IPS DF 6.9 (cell line): ENCODE measurements around the gene DPP6.

ENCODE experiments used
- DNase-seq: peaks from one replicate; pipeline ENCODE4 v3.0.0-alpha.2; 2013; ENCODE audit warnings: low read depth, low spot score
- H3K27ac ChIP-seq: one replicate; pipeline ENCODE4 v1.5.1; 2013; ENCODE audit warnings: low read length, control low read depth
- H3K27me3 ChIP-seq: 2 replicates; pipeline ENCODE4 v1.6.1; 2013; ENCODE audit warnings: mild to moderate bottlenecking, low read length; ENCODE audit not compliant: control insufficient read depth, insufficient read depth
- H3K36me3 ChIP-seq: 2 replicates; pipeline ENCODE4 v1.6.1; 2013; ENCODE audit warnings: low read length; ENCODE audit not compliant: control insufficient read depth, insufficient read depth
- H3K4me1 ChIP-seq: 2 replicates; pipeline ENCODE4 v1.6.1; 2013; ENCODE audit warnings: low read length; ENCODE audit not compliant: control insufficient read depth, insufficient read depth
- H3K4me3 ChIP-seq: 2 replicates; pipeline ENCODE4 v1.5.1; 2013; ENCODE audit warnings: mild to moderate bottlenecking, low read length
- H3K9me3 ChIP-seq: 2 replicates; pipeline ENCODE4 v1.6.1; 2013; ENCODE audit warnings: low read length, inconsistent platforms; ENCODE audit not compliant: control insufficient read depth, insufficient read depth
- WGBS: extraction: QIAGEN DNeasy Blood & Tissue Kit; methylation state at CpG from one replicate; pipeline ENCODE4 v1.1.7; 2013; ENCODE audit warnings: mixed read lengths, missing lambda C conversion rate; ENCODE audit not compliant: insufficient read length, insufficient coverage; 5-methylcytosine and 5-hydroxymethylcytosine counted together

Gene DPP6

DNA sequence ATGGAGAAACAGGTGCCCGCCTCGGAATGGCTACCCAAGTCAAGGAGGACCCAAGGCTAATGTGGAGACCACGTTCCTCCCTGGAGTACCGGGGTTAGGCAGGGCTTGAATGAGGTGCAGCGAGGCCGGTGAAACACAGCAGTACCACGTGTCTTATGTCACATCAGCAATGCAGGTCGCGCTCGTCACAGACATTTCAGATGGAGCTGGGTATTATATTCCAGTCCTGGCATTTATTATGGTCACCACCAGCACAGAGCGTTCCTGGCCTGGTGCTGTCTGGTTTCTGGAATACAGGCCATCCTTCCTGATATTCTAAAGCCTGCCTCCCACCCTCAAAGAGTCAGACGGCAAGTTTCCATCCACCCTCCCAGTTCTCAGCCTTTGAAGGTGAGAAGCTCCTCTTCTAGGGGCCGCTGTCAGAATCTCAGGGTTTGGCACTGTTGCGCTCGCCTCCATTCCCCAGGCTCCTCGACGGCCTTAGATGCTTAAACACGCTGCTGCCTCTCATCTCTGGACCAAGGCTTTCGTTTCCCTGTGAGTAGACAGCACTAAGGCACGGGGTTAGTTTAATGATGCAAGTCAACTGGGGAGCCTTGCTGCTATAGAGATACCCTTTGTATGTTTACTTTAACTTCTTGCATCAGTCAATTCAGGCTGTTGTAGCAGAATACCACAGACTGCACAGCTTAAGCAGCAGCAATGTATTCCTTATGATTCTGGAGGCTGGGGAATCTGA lies 377.6 kb downstream of the DPP6 start:
- Histone ChIP-seq H3K4me3 (no peak overlapping the region), H3K4me1 (no peaks in the 10 kb centered on the region), H3K27ac (no peak overlapping the region), H3K27me3 (no peaks in the 10 kb centered on the region), H3K36me3 (no peaks in the 10 kb centered on the region), H3K9me3 (no peaks in the 10 kb centered on the region)
- WGBS: no CpG with 5 or more reads among the region's 20 CpGs
- DNase-seq: no peak

DNA sequence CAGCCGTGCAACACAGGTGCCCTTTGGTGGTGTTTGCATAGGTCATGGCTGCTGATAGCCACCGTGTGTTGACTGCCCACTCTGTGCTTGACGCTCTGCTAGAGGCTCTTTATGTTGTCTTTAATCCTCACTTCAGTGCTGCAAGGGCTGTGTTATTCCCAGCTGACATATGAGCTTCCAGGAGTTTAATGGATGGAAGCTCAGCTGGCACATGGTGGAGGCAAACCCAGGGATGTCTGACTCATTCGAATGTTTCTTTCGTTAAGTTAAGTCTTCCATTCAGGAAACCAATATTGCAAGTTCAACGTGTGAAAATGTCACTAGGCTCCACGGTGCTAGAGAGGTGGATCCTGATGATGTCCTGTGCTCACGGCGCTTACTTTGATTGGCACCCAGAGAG lies 378.4 kb downstream of the DPP6 start:
- no peaks in the 10 kb centered on the region for H3K4me1 ChIP-seq
- no peak for DNase-seq
- H3K4me3 ChIP-seq: no peak overlapping the region
- no peaks in the 10 kb centered on the region for H3K27me3 ChIP-seq
- H3K27ac ChIP-seq: no peak overlapping the region
- H3K36me3 ChIP-seq: no peaks in the 10 kb centered on the region
- H3K9me3 ChIP-seq: no peaks in the 10 kb centered on the region
- WGBS: no CpG with 5 or more reads among the region's 9 CpGs

DNA sequence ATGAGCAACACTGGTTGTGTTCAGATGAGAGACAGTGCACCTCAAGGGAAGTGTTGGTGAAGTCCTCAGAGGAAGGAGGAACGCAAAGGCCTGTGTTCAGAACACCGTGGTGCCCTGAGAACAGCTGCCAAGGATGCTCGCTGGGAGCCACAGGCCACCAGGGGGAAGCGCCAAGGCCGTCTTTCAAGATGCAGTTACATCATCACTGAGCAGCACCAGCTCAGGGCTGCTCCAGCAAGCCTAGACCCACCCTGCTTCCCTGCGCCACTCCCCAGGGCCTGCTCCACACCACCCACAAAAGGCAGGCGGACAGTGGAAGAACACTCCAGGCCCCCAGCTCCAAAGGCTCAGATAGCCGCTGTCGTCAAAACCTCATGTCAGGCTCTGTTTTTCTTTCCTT lies 378.8 kb downstream of the DPP6 start:
- Histone ChIP-seq H3K36me3 (no peaks in the 10 kb centered on the region), H3K27ac (no peak overlapping the region), H3K4me1 (no peaks in the 10 kb centered on the region), H3K4me3 (no peak overlapping the region), H3K9me3 (no peaks in the 10 kb centered on the region), H3K27me3 (no peaks in the 10 kb centered on the region)
- no peak for DNase-seq
- no CpG with 5 or more reads among the region's 9 CpGs for WGBS

DNA sequence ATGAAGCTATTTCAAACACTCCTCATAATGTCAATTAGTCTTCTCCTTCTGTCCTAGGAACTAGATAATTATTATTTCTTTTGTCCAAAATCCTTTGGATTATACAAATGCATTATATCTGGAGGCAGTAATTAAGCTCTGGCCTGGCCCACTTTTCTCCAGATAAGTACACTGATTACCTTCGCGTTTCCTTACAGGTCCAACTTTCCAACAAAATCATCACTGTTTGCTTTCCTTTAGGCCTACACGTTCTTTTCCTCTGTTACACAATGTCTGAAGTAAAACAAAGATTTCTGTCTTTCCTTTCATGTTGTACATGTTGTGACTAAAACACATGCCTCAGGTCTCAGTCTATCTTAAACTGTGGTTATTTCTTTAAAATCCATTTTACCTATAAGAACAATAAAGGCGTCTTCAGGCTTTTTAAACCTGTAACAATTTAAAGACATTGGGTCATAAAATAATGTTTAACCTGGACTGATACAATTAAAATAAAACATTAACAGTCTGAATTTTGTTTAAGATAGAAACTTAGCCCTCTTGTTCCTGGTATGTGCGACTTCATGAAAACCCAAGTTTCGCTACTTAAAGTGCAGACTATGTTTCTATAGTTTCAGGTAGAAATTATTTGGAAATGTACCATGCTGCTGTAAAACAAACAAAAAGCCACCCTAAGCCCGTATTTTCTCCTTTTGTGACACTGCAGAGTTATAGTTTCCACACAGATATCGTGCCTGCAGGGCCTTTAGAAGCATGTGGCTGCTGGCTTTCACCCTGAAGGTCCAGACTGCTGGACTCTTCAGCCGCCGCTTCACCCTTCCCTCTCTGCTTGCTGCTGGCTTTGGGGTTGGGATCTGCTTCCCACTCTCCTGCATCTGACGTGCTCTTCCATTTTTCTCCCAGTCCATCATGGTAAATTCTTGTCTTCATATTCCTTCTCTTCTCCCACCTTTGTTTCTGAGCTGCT lies 381.7 kb downstream of the DPP6 start:
- no peaks in the 10 kb centered on the region for H3K36me3 ChIP-seq
- no peak overlapping the region for H3K4me3 ChIP-seq
- no peak overlapping the region for H3K27ac ChIP-seq
- no peak for DNase-seq
- no peaks in the 10 kb centered on the region for H3K27me3 ChIP-seq
- no peaks in the 10 kb centered on the region for H3K9me3 ChIP-seq
- WGBS: no CpG with 5 or more reads among the region's 11 CpGs
- no peaks in the 10 kb centered on the region for H3K4me1 ChIP-seq

DNA sequence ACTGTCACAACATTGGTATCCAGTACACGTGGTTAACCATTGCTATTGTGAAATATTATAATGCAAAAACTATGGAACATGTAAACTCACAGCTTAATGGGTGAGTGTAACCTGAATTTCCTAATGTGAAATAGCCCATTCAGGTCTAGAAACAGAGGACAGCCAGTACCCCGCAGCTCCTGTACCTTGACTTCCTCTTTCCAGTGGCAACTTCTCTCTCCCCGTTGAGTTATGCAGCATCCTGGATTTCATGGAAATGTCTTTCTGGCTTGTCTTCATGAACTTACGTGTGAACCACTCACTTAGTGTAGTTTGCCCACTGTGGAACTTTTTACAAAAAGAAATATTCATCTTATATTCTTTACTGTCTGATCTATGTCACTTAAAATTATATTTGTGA lies 384.4 kb downstream of the DPP6 start:
- Histone ChIP-seq H3K4me1 (no peaks in the 10 kb centered on the region), H3K27me3 (no peaks in the 10 kb centered on the region), H3K27ac (no peak overlapping the region), H3K4me3 (no peak overlapping the region), H3K9me3 (no peaks in the 10 kb centered on the region), H3K36me3 (no peaks in the 10 kb centered on the region)
- DNase-seq: no peak
- WGBS: no CpG with 5 or more reads among the region's 4 CpGs

DNA sequence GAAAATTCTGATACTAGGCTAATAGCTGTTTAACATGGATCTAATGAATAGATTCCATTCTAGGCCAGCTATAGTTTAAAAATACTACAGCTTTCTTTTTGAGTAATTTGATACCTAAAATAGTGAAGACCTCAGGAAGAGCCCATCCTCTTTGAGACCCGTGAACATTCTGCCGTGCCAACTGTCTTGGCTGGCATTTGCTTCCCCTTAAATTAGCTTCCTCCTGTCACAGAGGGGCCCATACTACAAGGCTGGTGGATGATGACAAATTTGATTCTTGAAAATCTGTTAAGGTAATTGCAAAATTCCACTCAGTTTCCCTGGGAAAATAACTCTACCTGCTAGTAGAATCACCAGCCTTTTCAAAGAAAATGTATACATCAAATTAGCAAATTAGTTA lies 385.0 kb downstream of the DPP6 start:
- no peaks in the 10 kb centered on the region for H3K36me3 ChIP-seq
- H3K9me3 ChIP-seq: no peaks in the 10 kb centered on the region
- no peak overlapping the region for H3K27ac ChIP-seq
- H3K4me1 ChIP-seq: no peaks in the 10 kb centered on the region
- no peak for DNase-seq
- no peak overlapping the region for H3K4me3 ChIP-seq
- H3K27me3 ChIP-seq: no peaks in the 10 kb centered on the region
- no CpG with 5 or more reads among the region's 2 CpGs for WGBS

DNA sequence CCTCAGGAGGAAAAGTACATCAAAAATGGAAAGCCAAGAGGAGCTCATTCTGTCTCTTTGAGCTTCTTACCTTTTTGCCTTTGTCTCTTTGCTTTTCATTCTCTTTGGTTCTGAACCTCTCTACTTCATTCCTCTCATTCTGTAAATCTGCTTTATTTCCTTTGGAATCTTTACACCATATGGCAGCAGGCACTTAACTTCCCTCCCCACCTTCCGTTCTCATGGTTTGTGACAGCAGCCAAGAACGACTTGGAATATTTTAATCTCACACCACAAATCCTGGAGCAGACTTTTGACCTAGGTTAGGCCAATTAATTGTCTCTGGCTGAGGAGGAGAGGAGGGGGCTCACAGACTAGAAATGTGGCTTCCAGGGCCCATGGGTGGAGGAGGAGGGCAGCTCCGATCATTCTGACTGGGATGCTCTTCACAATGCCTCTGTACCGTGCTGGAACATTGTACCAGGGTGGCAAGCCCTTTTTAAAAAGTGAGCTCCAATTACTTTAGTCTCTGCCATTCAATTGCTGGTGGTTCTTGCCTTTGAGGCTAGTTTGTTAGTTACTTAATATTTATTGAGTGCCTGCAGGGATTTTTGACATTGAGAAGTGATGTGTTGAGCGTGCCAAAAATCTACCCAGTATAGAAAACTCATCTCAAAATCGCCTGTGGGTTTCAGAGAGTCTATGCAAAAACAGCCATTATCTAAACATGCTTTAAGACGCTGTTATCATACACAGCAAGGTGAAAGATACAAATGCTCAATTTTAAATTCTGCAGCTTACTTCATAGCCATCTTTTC lies 386.6 kb downstream of the DPP6 start:
- Histone ChIP-seq H3K27me3 (no peaks in the 10 kb centered on the region), H3K4me1 (peaks cover 3% of the 10 kb centered on the region; the same call in 1 of the 2 replicates), H3K27ac (no peak overlapping the region), H3K9me3 (no peaks in the 10 kb centered on the region), H3K36me3 (no peaks in the 10 kb centered on the region), H3K4me3 (no peak overlapping the region)
- DNase-seq: no peak
- WGBS: no CpG with 5 or more reads among the region's 7 CpGs

DNA sequence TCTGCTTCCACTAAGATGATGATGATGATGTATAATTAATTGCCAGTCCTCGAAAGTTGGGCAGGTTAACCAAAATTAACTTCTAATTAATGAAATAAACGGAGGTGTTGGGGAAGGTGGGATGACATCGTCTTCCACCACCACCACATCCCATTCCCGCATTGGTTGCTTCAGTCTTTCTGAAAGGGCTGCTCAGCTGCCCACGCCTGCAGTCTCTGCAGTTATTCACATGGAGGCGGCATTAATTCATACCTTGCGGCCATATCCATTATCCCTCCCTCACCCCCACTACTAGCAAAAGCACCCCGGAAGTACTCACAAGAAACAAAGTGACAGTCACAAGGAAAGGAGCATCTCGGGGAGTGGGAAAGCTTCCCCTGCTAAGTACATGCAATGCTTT lies 387.9 kb downstream of the DPP6 start:
- no peaks in the 10 kb centered on the region for H3K27me3 ChIP-seq
- no peaks in the 10 kb centered on the region for H3K9me3 ChIP-seq
- no peak for DNase-seq
- no CpG with 5 or more reads among the region's 9 CpGs for WGBS
- H3K36me3 ChIP-seq: no peaks in the 10 kb centered on the region
- H3K27ac ChIP-seq: no peak overlapping the region
- H3K4me3 ChIP-seq: no peak overlapping the region
- peaks cover 3% of the 10 kb centered on the region; the same call in 1 of the 2 replicates for H3K4me1 ChIP-seq

DNA sequence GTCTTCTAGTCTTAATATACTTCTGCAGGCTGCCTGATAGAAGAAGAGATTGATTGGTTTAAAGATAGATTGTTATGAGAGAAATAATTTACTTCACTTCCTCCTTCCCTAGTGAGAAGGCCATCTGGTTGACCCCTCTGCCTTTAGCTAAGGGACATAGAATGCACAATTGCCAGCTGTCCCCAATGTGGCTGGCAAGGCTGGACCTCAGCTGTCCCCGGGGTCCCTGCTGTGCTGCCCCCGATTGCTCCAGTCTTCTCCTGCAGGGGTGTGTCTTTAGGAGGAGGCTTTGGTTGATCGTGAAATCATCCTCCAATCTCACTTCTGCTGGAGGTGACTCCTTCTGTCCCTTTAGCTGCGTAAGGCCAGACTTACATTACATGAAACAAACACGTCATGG lies 388.5 kb downstream of the DPP6 start:
- no peak for DNase-seq
- no peaks in the 10 kb centered on the region for H3K27me3 ChIP-seq
- WGBS: no CpG with 5 or more reads among the region's 5 CpGs
- no peak overlapping the region for H3K27ac ChIP-seq
- no peaks in the 10 kb centered on the region for H3K9me3 ChIP-seq
- H3K4me1 ChIP-seq: peaks cover 3% of the 10 kb centered on the region; the same call in 1 of the 2 replicates
- no peak overlapping the region for H3K4me3 ChIP-seq
- H3K36me3 ChIP-seq: no peaks in the 10 kb centered on the region

DNA sequence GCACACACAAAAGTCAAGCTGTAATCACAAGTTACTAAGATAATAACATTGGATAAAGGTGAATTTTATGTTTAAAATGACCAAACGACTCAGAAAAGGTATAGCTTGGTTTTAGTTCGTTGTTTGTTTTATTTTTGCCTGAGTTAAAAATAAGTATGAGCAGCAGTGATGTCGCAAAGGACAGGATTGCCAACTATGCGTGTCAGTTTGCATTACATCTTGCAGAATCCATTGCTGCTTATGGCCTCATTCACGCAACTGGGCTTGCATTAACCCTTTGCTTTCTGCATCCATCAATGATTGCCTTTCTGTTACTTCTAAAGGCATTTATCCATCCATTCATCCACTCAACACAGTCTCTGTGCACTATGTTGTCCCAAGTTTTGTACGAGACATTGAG lies 389.6 kb downstream of the DPP6 start:
- Histone ChIP-seq H3K27me3 (no peaks in the 10 kb centered on the region), H3K4me1 (peaks cover 3% of the 10 kb centered on the region; the same call in 1 of the 2 replicates), H3K27ac (no peak overlapping the region), H3K36me3 (no peaks in the 10 kb centered on the region), H3K4me3 (no peak overlapping the region), H3K9me3 (no peaks in the 10 kb centered on the region)
- WGBS: 100% methylated on average over 2 of the region's 6 CpGs
- DNase-seq: no peak
